Ishikawa (cell line): ENCODE results near the gene PCDH8.

Experiments
- CEBPB ChIP-seq: IDR thresholded peaks from 2 replicates; pipeline ENCODE4 v1.6.1; 2012
- CREB1 ChIP-seq: IDR thresholded peaks from 2 replicates; pipeline ENCODE4 v1.6.1; 2012; ENCODE audit warnings: low read depth
- EGR1 ChIP-seq: IDR thresholded peaks from 2 replicates; pipeline ENCODE4 v1.6.1; 2012
- EP300 ChIP-seq: IDR thresholded peaks from 2 replicates; pipeline ENCODE4 v1.6.1; 2012; ENCODE audit warnings: borderline replicate concordance
- FOXM1 ChIP-seq: IDR thresholded peaks from 2 replicates; pipeline ENCODE4 v1.6.1; 2012; ENCODE audit warnings: low read depth, borderline replicate concordance
- MAX ChIP-seq: IDR thresholded peaks from 2 replicates; pipeline ENCODE4 v1.6.1; 2012
- NFIC ChIP-seq: IDR thresholded peaks from 2 replicates; pipeline ENCODE4 v1.6.1; 2012
- RAD21 ChIP-seq: IDR thresholded peaks from 2 replicates; pipeline ENCODE4 v1.6.1; 2012; ENCODE audit warnings: low read depth
- REST ChIP-seq: IDR thresholded peaks from 2 replicates; pipeline ENCODE4 v1.6.1; 2012; ENCODE audit warnings: low read depth, mild to moderate bottlenecking
- TAF1 ChIP-seq: IDR thresholded peaks from 2 replicates; pipeline ENCODE4 v1.6.1; 2012; ENCODE audit warnings: low read depth, mild to moderate bottlenecking
- TCF12 ChIP-seq: IDR thresholded peaks from 2 replicates; pipeline ENCODE4 v1.6.1; 2012; ENCODE audit warnings: low read depth
- TEAD4 ChIP-seq: IDR thresholded peaks from 2 replicates; pipeline ENCODE4 v1.6.1; 2012
- USF1 ChIP-seq: IDR thresholded peaks from 2 replicates; pipeline ENCODE4 v1.6.1; 2012
- YY1 ChIP-seq: IDR thresholded peaks from 2 replicates; pipeline ENCODE4 v1.6.1; 2012; ENCODE audit warnings: low read depth
- ZBTB7A ChIP-seq: IDR thresholded peaks from 2 replicates; pipeline ENCODE4 v1.6.1; 2012; ENCODE audit warnings: low read depth

PCDH8 gene

GRCh38 chr13:52887165-52887564 lies 38.7 kb upstream of the PCDH8 start:
- TF ChIP-seq RAD21: no peak
- no peak for TF ChIP-seq USF1
- TF ChIP-seq TCF12: no peak
- no peak for TF ChIP-seq CEBPB
- no peak for TF ChIP-seq FOXM1
- TF ChIP-seq TEAD4: no peak
- TF ChIP-seq YY1: no peak
- no peak for TF ChIP-seq EP300

- TF ChIP-seq ZBTB7A (no peak), RAD21 (no peak), REST (no peak), CREB1 (no peak), TCF12 (no peak), NFIC (no peak), FOXM1 (no peak), CEBPB (no peak), TAF1 (no peak), TEAD4 (no peak), EP300 (no peak), MAX (no peak), EGR1 (no peak), YY1 (no peak), USF1 (no peak)
Observed at GRCh38 chr13:52885141-52885540, 36.7 kb upstream of the PCDH8 start.

- TF ChIP-seq REST: no peak
- TF ChIP-seq EP300: no peak
- TF ChIP-seq YY1: no peak
- TF ChIP-seq CREB1: no peak
- no peak for TF ChIP-seq EGR1
- TF ChIP-seq RAD21: no peak
- no peak for TF ChIP-seq MAX
- TF ChIP-seq FOXM1: no peak
- no peak for TF ChIP-seq TEAD4
- TF ChIP-seq TCF12: no peak
- no peak for TF ChIP-seq TAF1
- TF ChIP-seq ZBTB7A: no peak
- TF ChIP-seq NFIC: no peak
- TF ChIP-seq USF1: no peak
- no peak for TF ChIP-seq CEBPB
Observed at GRCh38 chr13:52884429-52885010, 36.1 kb upstream of the PCDH8 start.

GRCh38 chr13:52882785-52883184 lies 34.3 kb upstream of the PCDH8 start:
- TF ChIP-seq FOXM1: no peak
- TF ChIP-seq MAX: no peak
- no peak for TF ChIP-seq ZBTB7A
- TF ChIP-seq REST: no peak
- no peak for TF ChIP-seq CREB1
- TF ChIP-seq EGR1: no peak
- TF ChIP-seq EP300: no peak
- no peak for TF ChIP-seq YY1
- no peak for TF ChIP-seq TAF1
- TF ChIP-seq USF1: no peak
- no peak for TF ChIP-seq RAD21
- TF ChIP-seq TEAD4: no peak
- no peak for TF ChIP-seq NFIC
- no peak for TF ChIP-seq CEBPB
